GM18498 (cell line): ENCODE measurements around the gene CHST8.

Experiments used
- ATAC-seq: cut with Tn5 transposase; IDR thresholded peaks from one replicate; pipeline ENCODE4 v1.9.1; 2021; ENCODE audit warnings: mild to moderate bottlenecking, moderate library complexity; ENCODE audit not compliant: unreplicated experiment

CHST8 gene

GRCh38 chr19:33734913-33735312 lies 113.2 kb downstream of the CHST8 start:
- no peak for ATAC-seq

GRCh38 chr19:33736158-33736557 lies 114.4 kb downstream of the CHST8 start:
- no peak for ATAC-seq

DNA sequence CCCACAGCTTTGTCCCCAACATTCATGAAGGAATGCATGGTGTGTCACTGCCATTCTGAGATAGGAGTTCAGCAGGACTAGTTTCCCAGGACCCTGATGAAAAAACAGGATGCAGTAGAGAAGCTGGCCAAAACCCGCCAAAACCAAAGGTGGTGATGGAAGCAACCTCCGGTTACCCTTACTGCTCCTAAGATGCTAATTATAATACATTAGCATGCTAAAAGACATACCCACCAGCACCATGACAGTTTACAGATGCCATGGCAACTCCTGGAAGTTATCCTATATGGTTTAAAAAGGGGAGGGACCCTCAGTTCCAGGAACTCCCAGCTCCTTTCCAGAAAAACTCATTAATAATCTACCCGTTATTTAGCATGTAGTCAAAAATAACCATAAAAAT lies 115.0 kb downstream of the CHST8 start:
- ATAC-seq, result no peak

GRCh38 chr19:33737681-33738371 lies 116.1 kb downstream of the CHST8 start:
- no peak for ATAC-seq

DNA sequence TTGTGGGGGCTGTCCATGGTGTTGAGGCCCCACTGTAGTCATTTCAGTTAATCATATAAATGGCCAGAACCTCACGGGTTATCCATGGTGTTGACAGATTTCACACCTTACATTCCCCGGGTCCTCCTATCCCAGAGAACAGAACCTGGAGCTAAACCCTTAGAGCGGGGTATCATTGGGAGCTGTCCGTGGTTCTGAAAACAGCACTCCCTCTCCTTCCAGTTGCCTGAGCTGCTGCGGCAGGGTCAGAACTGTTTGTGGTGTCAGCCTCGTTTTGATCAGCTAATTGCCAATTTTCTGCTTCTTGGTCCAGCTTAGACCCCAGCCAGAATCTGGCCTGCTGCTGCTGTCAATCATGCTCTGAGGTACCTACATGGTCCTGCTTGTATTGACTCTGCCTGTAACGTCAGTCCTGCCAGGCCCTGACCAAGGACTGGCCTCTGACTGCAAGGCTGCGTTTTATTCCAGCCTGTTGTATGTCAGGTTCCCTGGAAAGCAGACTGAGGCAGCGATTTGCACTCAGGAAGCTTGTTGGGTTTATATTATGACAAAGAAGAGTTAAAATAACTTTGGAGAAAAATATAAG lies 119.2 kb downstream of the CHST8 start:
- no peak for ATAC-seq

DNA sequence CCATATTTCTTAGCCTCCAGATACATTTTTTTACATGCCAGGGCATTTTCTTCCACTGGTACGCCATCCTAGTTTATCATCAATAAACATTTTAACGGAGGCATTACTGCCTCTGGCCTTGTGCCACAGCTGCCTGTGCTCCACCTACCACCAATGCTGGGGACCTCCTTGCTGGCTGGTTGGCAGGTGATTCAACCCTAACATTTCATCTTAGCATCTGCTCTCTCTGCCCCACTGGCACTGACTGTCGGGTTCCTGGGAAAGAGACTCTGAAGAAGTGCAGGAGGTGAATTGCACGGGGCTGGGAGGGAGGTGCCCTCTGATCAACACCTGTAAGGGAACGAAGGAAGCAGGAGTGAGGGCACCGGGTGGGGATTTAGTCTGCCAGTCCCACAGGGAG lies 123.5 kb downstream of the CHST8 start:
- ATAC-seq, result no peak

GRCh38 chr19:33746159-33746558 lies 124.4 kb downstream of the CHST8 start:
- no peak for ATAC-seq

GRCh38 chr19:33747273-33747672 lies 125.5 kb downstream of the CHST8 start:
- ATAC-seq, result no peak

DNA sequence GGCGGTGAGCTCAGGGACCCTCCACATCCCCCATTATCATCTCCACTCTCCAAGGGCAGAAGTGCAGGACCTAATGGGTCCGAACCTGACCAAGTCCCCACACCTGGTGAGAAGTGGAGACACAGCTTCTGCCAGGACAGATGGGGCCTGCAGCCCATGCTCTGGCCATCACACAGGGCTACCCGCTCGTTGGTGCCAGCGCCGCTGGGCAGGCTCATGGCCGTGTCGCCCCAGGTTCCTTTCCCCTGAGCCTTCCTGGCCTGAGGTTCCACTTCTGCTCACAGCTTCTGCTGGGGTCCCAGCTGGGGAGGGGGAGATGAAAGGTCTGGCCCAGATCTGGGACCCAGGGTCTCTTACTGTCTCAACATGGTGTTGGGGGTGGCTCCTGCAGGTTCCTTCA lies 126.5 kb downstream of the CHST8 start:
- no peak for ATAC-seq

DNA sequence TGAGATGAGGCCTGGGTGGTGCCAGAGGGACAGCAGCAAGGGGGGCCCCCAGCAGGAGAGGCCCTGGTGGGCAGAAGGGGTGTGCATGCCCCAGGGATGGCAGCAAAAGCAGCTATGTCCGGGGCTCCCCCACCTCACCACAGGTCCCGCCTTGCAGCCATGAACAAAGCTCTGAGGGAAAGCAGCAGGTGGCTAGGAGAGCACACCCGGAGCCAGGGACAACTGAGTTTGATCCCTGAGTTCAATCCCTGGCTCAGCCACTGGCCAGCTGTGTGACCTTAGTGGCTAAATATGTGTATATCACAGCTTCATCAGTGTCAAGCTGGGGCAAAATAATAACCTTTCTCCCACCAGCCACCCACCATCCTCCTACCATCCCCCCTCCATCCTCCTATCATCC lies 127.3 kb downstream of the CHST8 start:
- no peak for ATAC-seq

- ATAC-seq, result no peak
These were observed 127.9 kb downstream of the CHST8 start for GRCh38 chr19:33749619-33750175.

- no peak for ATAC-seq
These were observed 129.1 kb downstream of the CHST8 start for GRCh38 chr19:33750587-33751435.

GRCh38 chr19:33751436-33751770 lies 129.7 kb downstream of the CHST8 start:
- no peak for ATAC-seq

- no peak for ATAC-seq
These were observed 130.5 kb downstream of the CHST8 start for GRCh38 chr19:33752018-33752800.

DNA sequence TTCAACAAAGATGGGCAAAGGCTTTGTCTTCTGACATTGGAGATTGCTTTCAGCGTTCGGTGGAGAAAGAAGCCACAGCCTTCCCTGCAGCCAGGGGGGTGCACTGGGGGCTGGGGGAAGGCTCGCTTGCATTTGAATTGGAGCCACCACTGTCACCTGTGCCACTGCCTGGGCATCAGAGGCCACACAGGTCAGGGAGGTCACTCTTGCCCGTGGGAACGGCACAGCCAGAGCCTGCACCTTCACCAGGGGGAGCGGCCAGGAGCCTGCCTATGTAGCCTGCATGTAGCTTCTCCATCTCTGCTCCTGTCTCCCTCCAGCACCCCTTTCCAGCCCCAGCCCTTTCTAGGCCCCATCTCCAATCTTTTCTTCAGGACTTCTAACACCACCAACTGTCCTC lies 131.2 kb downstream of the CHST8 start:
- no peak for ATAC-seq

DNA sequence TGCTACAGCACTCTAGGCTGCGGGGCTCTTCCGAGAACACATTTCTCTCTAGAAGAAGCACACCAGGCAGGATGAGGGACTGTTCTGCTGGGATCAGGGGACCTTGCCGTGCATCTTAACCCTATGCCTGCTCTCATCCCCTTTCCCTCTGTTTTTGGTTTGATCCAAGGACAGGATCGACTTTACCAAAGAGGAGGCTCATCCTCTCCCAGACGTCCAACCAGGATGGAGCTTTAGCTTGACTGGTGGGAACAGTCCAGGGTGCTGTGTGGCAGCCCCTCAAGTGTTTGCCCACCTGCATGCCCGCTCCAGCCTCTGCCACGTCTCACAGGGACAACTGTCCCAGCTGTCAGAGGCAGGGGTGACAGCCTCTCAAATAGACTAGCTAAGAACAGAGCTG lies 132.6 kb downstream of the CHST8 start:
- ATAC-seq, result no peak

GRCh38 chr19:33755099-33756035 lies 133.6 kb downstream of the CHST8 start:
- ATAC-seq, result no peak

- ATAC-seq, result no peak
These were observed 134.4 kb downstream of the CHST8 start for GRCh38 chr19:33756177-33756576.

- ATAC-seq, result no peak
These were observed 136.8 kb downstream of the CHST8 start for GRCh38 chr19:33758541-33759013.

DNA sequence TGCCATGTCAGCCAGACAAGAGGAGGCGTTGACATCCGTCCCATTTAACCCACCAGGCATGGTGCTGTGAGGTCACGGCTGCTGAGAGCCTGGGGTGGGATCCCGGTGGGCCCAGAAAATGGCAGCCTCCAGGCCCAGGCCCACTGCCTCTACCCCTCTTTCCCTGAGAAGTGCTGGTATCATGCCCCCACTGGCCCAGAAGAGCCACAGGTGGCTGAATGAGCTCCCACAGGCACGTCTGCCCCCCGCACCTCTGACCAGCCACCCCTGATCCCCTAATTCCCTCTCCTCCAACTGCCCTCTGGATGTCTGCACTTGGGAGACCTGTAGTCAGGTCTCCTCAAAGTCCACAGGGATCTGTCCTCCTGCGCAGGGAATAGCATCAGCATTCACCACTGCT lies 137.6 kb downstream of the CHST8 start:
- no peak for ATAC-seq
